ENCODE measurements around the gene MX2.

Gene MX2

DNA sequence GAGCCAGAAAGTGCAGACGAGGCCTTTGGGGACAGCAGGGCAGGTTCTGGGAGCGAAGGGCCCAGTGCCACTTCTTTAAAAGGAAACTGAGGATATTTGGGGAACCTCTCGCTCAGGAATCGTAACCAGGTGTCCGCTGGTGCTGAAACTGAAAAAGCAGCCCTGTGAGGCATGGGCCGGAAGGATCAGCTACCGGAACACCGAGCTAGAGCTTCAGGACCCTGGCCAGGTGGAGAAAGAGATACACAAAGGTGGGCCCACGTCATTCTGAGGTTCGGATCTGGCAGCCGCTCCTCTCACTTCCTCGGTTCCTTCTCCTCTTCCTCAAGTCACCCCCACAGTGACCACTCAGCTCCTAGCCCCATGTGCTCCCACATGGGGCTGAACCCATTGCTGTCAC lies 18.1 kb downstream of the MX2 start:
- DNase-seq (ENCODE audit: low read depth) = no peak

- DNase-seq (ENCODE audit: low read depth) = no peak
These were observed 19.9 kb downstream of the MX2 start for GRCh38 chr21:41381731-41382130.

- no peak for DNase-seq (ENCODE audit: low read depth)
These were observed 25.4 kb downstream of the MX2 start for GRCh38 chr21:41387042-41387819.

- DNase-seq (ENCODE audit: low read depth) = no peak
These were observed 26.0 kb downstream of the MX2 start for GRCh38 chr21:41387824-41388223.

GRCh38 chr21:41388259-41388658 lies 26.4 kb downstream of the MX2 start:
- DNase-seq (ENCODE audit: low read depth) = no peak

GRCh38 chr21:41390043-41390639 lies 28.3 kb downstream of the MX2 start:
- no peak for DNase-seq (ENCODE audit: low read depth)

- DNase-seq (ENCODE audit: low read depth) = no peak
These were observed 32.1 kb downstream of the MX2 start for GRCh38 chr21:41393876-41394465.

GRCh38 chr21:41396558-41397075 lies 34.8 kb downstream of the MX2 start:
- DNase-seq (ENCODE audit: low read depth) = no peak

DNA sequence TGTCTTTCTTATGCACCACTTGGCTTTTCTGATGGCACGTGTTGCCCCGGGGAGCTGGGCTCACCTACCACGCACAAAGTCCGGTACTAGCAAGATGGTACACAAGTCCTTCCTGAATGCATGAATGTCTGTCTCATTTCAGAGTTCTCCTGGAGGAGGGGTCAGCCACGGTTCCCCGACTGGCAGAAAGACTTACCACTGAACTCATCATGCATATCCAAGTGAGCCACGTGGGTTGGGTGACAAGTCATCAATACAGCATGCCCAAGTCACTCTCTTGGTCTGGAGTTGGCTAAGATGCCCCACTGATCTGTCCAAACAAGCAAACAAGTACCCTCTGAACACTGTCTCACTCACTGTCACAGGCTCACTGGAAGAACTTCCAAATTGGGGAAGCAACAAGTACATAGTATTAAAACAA lies 35.7 kb downstream of the MX2 start:
- no peak for DNase-seq (ENCODE audit: low read depth)

- DNase-seq (ENCODE audit: low read depth) = no peak
These were observed 36.4 kb downstream of the MX2 start for GRCh38 chr21:41398251-41398650.

DNA sequence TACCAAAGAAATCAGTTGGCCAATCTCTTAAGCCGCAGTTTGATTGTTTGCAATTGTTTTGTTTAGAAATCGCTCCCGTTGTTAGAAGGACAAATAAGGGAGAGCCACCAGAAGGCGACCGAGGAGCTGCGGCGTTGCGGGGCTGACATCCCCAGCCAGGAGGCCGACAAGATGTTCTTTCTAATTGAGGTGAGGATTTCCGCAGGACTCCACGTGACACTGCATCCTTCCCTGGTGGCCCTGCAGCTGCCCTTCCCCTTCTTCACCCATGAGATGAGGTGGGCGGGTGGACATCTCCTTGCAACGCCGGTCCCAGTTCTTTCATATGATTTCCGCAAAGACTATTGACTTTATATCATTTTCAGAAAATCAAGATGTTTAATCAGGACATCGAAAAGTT lies 37.0 kb downstream of the MX2 start:
- no peak for DNase-seq (ENCODE audit: low read depth)

- DNase-seq (ENCODE audit: low read depth) = no peak
These were observed 37.5 kb downstream of the MX2 start for GRCh38 chr21:41399246-41399800.

- no peak for DNase-seq (ENCODE audit: low read depth)
These were observed 40.4 kb downstream of the MX2 start for GRCh38 chr21:41402231-41402630.

GRCh38 chr21:41402796-41403195 lies 41.0 kb downstream of the MX2 start:
- no peak for DNase-seq (ENCODE audit: low read depth)

- DNase-seq (ENCODE audit: low read depth) = no peak
These were observed 41.5 kb downstream of the MX2 start for GRCh38 chr21:41403331-41403730.

GRCh38 chr21:41403966-41404365 lies 42.1 kb downstream of the MX2 start:
- no peak for DNase-seq (ENCODE audit: low read depth)

DNA sequence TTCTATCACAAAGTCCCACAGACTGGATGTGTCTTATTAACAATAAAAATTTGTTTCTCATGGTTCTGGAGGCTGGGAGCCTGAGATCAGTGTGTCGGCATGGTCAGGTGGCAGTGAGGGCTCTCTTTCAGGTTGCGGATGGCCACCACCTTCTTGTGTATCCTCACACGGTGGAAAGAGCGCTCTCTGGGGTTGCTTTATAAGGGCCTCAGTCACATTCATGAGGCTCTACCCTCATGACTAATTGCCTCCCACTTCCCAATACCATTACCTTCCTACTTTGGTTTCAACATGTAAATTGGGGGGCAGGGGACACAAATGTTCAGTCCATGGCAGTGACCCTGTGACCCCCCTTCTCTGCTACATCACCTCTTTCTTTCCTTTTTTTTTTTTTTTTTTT lies 43.5 kb downstream of the MX2 start:
- no peak for DNase-seq (ENCODE audit: low read depth)

- DNase-seq (ENCODE audit: low read depth) = no peak
These were observed 44.5 kb downstream of the MX2 start for GRCh38 chr21:41406340-41406739.

DNA sequence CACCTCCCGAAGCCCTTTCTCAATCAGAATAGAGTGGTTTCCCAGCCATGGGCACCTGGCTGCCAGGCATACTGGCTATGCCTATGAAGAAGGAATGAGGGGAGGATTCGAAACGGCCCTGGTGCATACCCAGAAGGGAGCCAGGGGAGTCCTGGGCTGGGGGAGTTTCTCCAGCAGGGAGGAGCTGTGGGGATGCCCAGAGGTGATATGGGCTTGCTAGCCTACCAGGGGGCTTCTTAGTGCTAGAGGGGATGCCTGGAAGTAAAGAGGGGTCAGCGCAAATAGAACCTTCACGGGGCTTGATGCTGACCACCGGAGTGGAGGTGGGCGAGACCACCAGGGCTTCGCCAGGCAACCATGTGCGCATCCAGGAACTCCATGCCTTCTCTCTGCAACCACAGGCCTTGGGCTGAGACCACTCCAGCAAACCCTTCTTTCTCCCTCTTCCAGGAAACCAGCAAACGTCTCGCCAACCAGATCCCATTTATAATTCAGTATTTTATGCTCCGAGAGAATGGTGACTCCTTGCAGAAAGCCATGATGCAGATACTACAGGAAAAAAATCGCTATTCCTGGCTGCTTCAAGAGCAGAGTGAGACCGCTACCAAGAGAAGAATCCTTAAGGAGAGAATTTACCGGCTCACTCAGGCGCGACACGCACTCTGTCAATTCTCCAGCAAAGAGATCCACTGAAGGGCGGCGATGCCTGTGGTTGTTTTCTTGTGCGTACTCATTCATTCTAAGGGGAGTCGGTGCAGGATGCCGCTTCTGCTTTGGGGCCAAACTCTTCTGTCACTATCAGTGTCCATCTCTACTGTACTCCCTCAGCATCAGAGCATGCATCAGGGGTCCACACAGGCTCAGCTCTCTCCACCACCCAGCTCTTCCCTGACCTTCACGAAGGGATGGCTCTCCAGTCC lies 46.0 kb downstream of the MX2 start:
- DNase-seq (ENCODE audit: low read depth) = no peak

DNA sequence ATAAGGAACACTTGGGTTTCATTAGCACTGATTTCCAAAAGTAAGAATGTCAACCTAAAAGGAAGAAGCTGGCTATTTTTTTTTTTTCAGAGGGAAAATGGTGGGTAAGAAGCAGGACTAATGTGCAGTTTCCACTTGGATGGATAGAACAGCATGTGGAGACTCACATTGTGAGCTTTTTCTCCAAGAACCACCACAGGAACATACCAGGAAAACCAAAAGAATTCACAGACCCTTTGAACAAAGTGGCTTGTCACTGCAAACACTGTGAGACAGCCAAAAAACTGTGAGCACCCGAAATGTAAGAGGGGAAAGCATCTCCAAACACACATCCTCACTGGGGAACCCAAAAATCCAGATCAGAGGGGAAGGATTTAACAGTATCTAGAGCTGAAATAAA lies 48.5 kb downstream of the MX2 start:
- no peak for DNase-seq (ENCODE audit: low read depth)

GRCh38 chr21:41410767-41411448 lies 49.1 kb downstream of the MX2 start:
- DNase-seq (ENCODE audit: low read depth) = no peak
